ENCODE measurements around the gene PKDCC.
A peak's percentile ranks its signal among the peaks of the same experiment; 100 is the strongest.

Gene PKDCC

DNA sequence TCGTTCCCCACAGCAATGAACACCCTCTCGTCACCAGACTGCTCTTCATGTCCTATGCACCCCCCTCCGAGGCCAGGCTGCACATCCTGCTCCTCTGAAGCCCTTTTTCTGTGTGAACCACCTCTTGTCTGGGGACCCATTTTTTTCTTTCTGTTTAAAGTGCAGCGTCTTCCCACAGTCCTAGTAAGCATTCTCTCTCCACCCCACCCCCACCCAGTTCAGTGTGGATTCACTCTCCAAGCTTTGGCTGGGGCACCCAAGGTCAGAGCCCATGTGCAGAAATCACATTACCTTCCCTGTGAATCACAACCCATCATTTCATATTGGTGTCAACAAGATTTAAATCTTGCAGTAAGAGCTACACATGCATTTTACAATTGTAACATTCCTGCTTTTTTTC is 26.4 kb upstream of the PKDCC start:
- Histone ChIP-seq H3K18ac (ENCODE audit: low read length) (no peak overlapping the region), H3K79me1 (ENCODE audit: low read length) (peaks cover 7% of the 10 kb centered on the region), H4K91ac (ENCODE audit: low read depth, low read length) (no peak overlapping the region), H3K4me2 (ENCODE audit: low read length) (no peak overlapping the region), H3K36me3 (ENCODE audit: control insufficient read depth in 1 of 2, insufficient read depth in 2 of 2, low read length in 2 of 2) (no peaks in the 10 kb centered on the region), H2BK120ac (ENCODE audit: insufficient read depth, low read length, poor library complexity) (peak overlapping the region; percentile 2), H3K4ac (ENCODE audit: low read depth, low read length) (no peak overlapping the region), H3K27me3 (ENCODE audit: insufficient read depth, low read length) (no peaks in the 10 kb centered on the region), H3K27ac (ENCODE audit: low read depth, low read length) (no peak overlapping the region), H2AK5ac (ENCODE audit: low read length) (no peak overlapping the region), H3K23ac (ENCODE audit: low read length) (no peak overlapping the region), H3K4me3 (ENCODE audit: low read depth, low read length) (no peak overlapping the region), H3K14ac (ENCODE audit: low read length) (no peak overlapping the region), H3K79me2 (ENCODE audit: control insufficient read depth, insufficient read depth, low read length, poor library complexity) (no peaks in the 10 kb centered on the region), H3K9me3 (ENCODE audit: insufficient read depth, low read depth, low read length) (no peaks in the 10 kb centered on the region), H3K4me1 (ENCODE audit: control insufficient read depth in 1 of 2, insufficient read depth in 2 of 2, low read length in 2 of 2) (peaks cover 9 to 13% of the 10 kb centered on the region in 2 experiments), H3K9ac (ENCODE audit: low read length) (no peak overlapping the region), H2BK5ac (ENCODE audit: low read depth, low read length, poor library complexity) (no peak overlapping the region), H2BK12ac (ENCODE audit: low read length) (no peak overlapping the region), H4K12ac (ENCODE audit: low read depth, low read length) (no peak overlapping the region), H2AFZ (ENCODE audit: insufficient read depth, low read length, poor library complexity) (no peak overlapping the region), H4K8ac (ENCODE audit: low read depth, low read length) (no peak overlapping the region)
- DNase-seq = no peak
- no CpG with 5 or more reads among the region's 4 CpGs for WGBS (ENCODE audit: extremely low coverage, insufficient coverage, insufficient read length)

DNA sequence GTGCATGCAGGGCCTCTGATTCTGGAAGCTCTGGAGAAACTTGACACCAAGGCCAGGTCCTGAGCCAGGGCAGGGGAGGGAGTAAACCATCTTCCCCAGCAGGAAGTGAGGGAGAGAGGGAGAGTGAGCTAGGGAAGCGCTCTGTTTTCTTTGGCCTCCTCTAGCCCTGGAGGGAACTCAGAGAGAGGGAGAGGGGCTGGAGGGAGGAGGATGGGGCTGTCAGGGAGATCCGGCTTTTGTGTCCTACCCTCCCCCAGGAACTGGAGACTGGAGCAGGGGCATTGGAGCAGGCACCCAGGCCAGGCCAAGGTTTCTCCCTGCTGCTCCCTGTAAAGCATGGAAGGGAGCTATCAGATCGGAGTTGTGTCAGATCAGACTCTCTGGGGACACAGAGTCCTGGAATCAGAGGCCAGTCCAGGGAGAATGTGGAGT is 22.7 kb upstream of the PKDCC start:
- peak overlapping the region; percentile 5 for H3K14ac ChIP-seq (ENCODE audit: low read length)
- H3K9me3 ChIP-seq (ENCODE audit: insufficient read depth, low read depth, low read length) = no peaks in the 10 kb centered on the region
- H3K79me2 ChIP-seq (ENCODE audit: control insufficient read depth, insufficient read depth, low read length, poor library complexity) = no peaks in the 10 kb centered on the region
- H3K23ac ChIP-seq (ENCODE audit: low read length) = no peak overlapping the region
- H4K12ac ChIP-seq (ENCODE audit: low read depth, low read length) = peak overlapping the region; percentile 34
- H3K4ac ChIP-seq (ENCODE audit: low read depth, low read length) = peak overlapping the region; percentile 13
- H3K79me1 ChIP-seq (ENCODE audit: low read length) = peaks cover 16% of the 10 kb centered on the region
- H2BK12ac ChIP-seq (ENCODE audit: low read length) = peak overlapping the region; percentile 19
- H3K4me3 ChIP-seq (ENCODE audit: low read depth, low read length) = no peak overlapping the region
- H3K18ac ChIP-seq (ENCODE audit: low read length) = peak overlapping the region; percentile 2
- DNase-seq = no peak
- H2AFZ ChIP-seq (ENCODE audit: insufficient read depth, low read length, poor library complexity) = peak overlapping the region; percentile 8
- H4K91ac ChIP-seq (ENCODE audit: low read depth, low read length) = peak overlapping the region; percentile 69
- H3K4me1 ChIP-seq (ENCODE audit: control insufficient read depth in 1 of 2, insufficient read depth in 2 of 2, low read length in 2 of 2) = peaks cover 15 to 25% of the 10 kb centered on the region in 2 experiments
- no peaks in the 10 kb centered on the region for H3K27me3 ChIP-seq (ENCODE audit: insufficient read depth, low read length)
- peak overlapping the region; percentile 27 for H4K8ac ChIP-seq (ENCODE audit: low read depth, low read length)
- H2AK5ac ChIP-seq (ENCODE audit: low read length) = no peak overlapping the region
- peak overlapping the region; percentile 52 for H2BK5ac ChIP-seq (ENCODE audit: low read depth, low read length, poor library complexity)
- H3K27ac ChIP-seq (ENCODE audit: low read depth, low read length) = peak overlapping the region; percentile 50
- WGBS (ENCODE audit: extremely low coverage, insufficient coverage, insufficient read length) = no CpG with 5 or more reads among the region's 3 CpGs
- no peak overlapping the region for H3K9ac ChIP-seq (ENCODE audit: low read length)
- H2BK120ac ChIP-seq (ENCODE audit: insufficient read depth, low read length, poor library complexity) = peak overlapping the region; percentile 23
- no peak overlapping the region for H3K4me2 ChIP-seq (ENCODE audit: low read length)
- no peaks in the 10 kb centered on the region for H3K36me3 ChIP-seq (ENCODE audit: control insufficient read depth in 1 of 2, insufficient read depth in 2 of 2, low read length in 2 of 2)

DNA sequence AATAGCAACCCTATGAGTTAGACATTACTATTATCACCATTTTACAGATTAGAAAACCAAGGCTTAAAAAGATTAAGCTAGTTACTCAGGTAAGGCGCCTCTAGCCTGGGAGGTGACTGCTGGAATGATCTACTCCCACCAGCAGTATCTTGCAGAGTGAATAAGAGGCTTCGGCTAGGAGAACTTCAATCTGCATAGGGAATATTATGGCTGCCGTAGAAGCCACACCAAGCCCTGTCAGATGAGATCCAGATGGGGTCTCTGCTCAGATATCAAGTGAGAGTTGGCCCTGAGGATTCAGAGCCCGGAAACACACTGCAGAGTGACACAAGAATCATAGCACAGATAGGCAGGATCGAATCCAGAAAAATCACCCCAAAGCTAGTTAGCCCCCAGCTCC is 21.5 kb upstream of the PKDCC start:
- H3K9ac ChIP-seq (ENCODE audit: low read length) = no peak overlapping the region
- no peaks in the 10 kb centered on the region for H3K27me3 ChIP-seq (ENCODE audit: insufficient read depth, low read length)
- H3K9me3 ChIP-seq (ENCODE audit: insufficient read depth, low read depth, low read length) = no peaks in the 10 kb centered on the region
- no peaks in the 10 kb centered on the region for H3K36me3 ChIP-seq (ENCODE audit: control insufficient read depth in 1 of 2, insufficient read depth in 2 of 2, low read length in 2 of 2)
- H4K12ac ChIP-seq (ENCODE audit: low read depth, low read length) = no peak overlapping the region
- no peak overlapping the region for H3K18ac ChIP-seq (ENCODE audit: low read length)
- WGBS (ENCODE audit: extremely low coverage, insufficient coverage, insufficient read length) = no CpG with 5 or more reads among the region's 5 CpGs
- no peak overlapping the region for H3K27ac ChIP-seq (ENCODE audit: low read depth, low read length)
- no peak overlapping the region for H3K23ac ChIP-seq (ENCODE audit: low read length)
- H2BK120ac ChIP-seq (ENCODE audit: insufficient read depth, low read length, poor library complexity) = no peak overlapping the region
- no peak overlapping the region for H2BK5ac ChIP-seq (ENCODE audit: low read depth, low read length, poor library complexity)
- no peak for DNase-seq
- no peak overlapping the region for H2AFZ ChIP-seq (ENCODE audit: insufficient read depth, low read length, poor library complexity)
- no peak overlapping the region for H3K4ac ChIP-seq (ENCODE audit: low read depth, low read length)
- H3K14ac ChIP-seq (ENCODE audit: low read length) = no peak overlapping the region
- peak overlapping the region; percentile 22 for H4K91ac ChIP-seq (ENCODE audit: low read depth, low read length)
- no peak overlapping the region for H4K8ac ChIP-seq (ENCODE audit: low read depth, low read length)
- H2AK5ac ChIP-seq (ENCODE audit: low read length) = no peak overlapping the region
- peak overlapping the region; percentile 22 for H2BK12ac ChIP-seq (ENCODE audit: low read length)
- H3K79me2 ChIP-seq (ENCODE audit: control insufficient read depth, insufficient read depth, low read length, poor library complexity) = no peaks in the 10 kb centered on the region
- H3K4me3 ChIP-seq (ENCODE audit: low read depth, low read length) = no peak overlapping the region
- H3K4me2 ChIP-seq (ENCODE audit: low read length) = no peak overlapping the region
- H3K4me1 ChIP-seq (ENCODE audit: control insufficient read depth in 1 of 2, insufficient read depth in 2 of 2, low read length in 2 of 2) = peaks cover 22 to 31% of the 10 kb centered on the region in 2 experiments
- H3K79me1 ChIP-seq (ENCODE audit: low read length) = peaks cover 24% of the 10 kb centered on the region

DNA sequence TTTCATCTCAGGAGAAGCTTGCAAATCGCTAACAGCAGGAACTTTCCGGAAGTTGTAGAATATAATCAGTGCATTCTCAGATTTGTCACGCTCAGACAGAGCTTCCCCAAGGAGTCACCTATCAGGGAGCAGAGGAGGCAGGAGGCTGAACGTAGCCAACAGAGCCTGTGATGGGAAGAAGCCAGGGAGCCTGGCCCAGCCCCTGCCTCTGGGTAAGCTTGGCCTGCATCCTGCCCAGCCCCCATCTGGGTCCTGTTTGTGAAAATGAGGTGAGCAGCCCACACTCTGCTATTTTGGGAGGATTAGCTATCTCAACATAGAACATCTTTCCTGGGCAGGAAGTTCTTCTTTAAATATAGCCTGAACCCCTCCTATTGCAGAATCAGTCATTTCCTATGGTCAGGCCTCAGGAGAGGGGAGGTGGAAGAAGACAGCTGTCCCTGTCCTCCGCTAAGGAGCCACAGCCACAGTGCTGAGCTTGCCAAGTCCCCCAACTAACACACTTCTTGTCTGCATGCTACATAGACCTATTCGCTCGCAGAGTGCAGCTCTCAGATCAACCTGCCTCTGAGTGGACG is 19.2 kb upstream of the PKDCC start:
- WGBS (ENCODE audit: extremely low coverage, insufficient coverage, insufficient read length) = no CpG with 5 or more reads among the region's 8 CpGs
- Histone ChIP-seq H3K27ac (ENCODE audit: low read depth, low read length) (no peak overlapping the region), H4K91ac (ENCODE audit: low read depth, low read length) (no peak overlapping the region)

More for the DNA sequence above, 19.2 kb upstream of the PKDCC start:
- Histone ChIP-seq H2BK5ac (ENCODE audit: low read depth, low read length, poor library complexity) (no peak overlapping the region), H3K18ac (ENCODE audit: low read length) (peak overlapping the region; percentile 79), H4K8ac (ENCODE audit: low read depth, low read length) (no peak overlapping the region), H2BK120ac (ENCODE audit: insufficient read depth, low read length, poor library complexity) (no peak overlapping the region), H4K12ac (ENCODE audit: low read depth, low read length) (no peak overlapping the region), H3K23ac (ENCODE audit: low read length) (no peak overlapping the region), H3K4ac (ENCODE audit: low read depth, low read length) (no peak overlapping the region), H3K9me3 (ENCODE audit: insufficient read depth, low read depth, low read length) (no peaks in the 10 kb centered on the region), H3K36me3 (ENCODE audit: control insufficient read depth in 1 of 2, insufficient read depth in 2 of 2, low read length in 2 of 2) (no peaks in the 10 kb centered on the region), H3K4me1 (ENCODE audit: control insufficient read depth in 1 of 2, insufficient read depth in 2 of 2, low read length in 2 of 2) (peaks cover 22 to 29% of the 10 kb centered on the region in 2 experiments), H3K4me2 (ENCODE audit: low read length) (no peak overlapping the region), H2AK5ac (ENCODE audit: low read length) (peak overlapping the region; percentile 32), H2BK12ac (ENCODE audit: low read length) (peak overlapping the region; percentile 76), H3K14ac (ENCODE audit: low read length) (no peak overlapping the region), H3K9ac (ENCODE audit: low read length) (no peak overlapping the region), H3K27me3 (ENCODE audit: insufficient read depth, low read length) (no peaks in the 10 kb centered on the region), H3K4me3 (ENCODE audit: low read depth, low read length) (no peak overlapping the region), H3K79me1 (ENCODE audit: low read length) (peaks cover 24% of the 10 kb centered on the region), H2AFZ (ENCODE audit: insufficient read depth, low read length, poor library complexity) (no peak overlapping the region), H3K79me2 (ENCODE audit: control insufficient read depth, insufficient read depth, low read length, poor library complexity) (no peaks in the 10 kb centered on the region)
- DNase-seq = no peak

All from trophoblast cell (in vitro differentiated cells and primary cell).